NCI-H2196 (cell line): Measurements from ENCODE around the gene TTC21A.
A peak's percentile ranks its signal among the peaks of the same experiment; 100 is the strongest.

Experiments
- DNase-seq: peaks from one replicate; lab custom pipeline; 2025; ENCODE audit not compliant: unreplicated experiment; lab: John Stamatoyannopoulos, UW

Gene TTC21A

GRCh38 chr3:39136533-39137434, 29.3 kb downstream of the TTC21A start:
- no peak for DNase-seq

GRCh38 chr3:39137435-39137936, 30.0 kb downstream of the TTC21A start:
- no peak for DNase-seq

DNA sequence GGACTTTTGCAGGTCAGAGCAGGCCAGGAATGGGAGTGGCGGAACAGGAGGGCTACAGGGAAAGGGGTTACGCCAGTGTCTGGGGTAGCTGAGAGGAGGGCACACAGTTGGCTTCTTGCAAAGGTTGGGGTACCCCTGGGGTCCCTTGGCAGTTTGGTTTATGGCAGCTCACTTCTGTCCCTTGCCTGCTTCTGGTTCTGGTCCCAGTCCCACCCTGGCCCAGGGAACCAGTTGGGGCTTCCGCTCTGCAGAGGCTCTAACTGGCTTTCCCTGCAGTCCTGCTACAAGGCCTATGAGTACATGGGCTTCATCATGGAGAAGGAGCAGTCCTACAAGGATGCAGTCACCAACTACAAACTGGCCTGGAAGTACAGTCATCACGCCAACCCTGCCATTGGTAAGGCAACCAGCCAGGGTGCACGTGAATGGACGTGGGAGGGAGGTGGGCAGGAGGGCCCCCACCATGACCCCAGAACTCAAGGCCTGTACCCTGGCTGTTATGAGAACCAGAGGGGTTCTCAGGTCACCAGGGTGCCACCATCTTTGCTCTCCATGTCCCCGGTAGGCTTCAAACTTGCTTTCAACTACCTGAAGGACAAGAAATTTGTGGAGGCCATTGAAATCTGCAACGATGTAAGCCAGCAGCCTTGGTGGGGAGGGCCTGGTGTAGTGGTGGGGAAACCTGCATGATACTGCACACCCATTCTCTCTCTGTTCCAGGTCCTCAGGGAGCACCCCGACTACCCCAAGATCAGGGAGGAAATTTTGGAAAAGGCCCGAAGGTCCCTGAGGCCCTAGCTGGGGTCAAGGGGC, 30.7 kb downstream of the TTC21A start:
- DNase-seq = no peak

DNA sequence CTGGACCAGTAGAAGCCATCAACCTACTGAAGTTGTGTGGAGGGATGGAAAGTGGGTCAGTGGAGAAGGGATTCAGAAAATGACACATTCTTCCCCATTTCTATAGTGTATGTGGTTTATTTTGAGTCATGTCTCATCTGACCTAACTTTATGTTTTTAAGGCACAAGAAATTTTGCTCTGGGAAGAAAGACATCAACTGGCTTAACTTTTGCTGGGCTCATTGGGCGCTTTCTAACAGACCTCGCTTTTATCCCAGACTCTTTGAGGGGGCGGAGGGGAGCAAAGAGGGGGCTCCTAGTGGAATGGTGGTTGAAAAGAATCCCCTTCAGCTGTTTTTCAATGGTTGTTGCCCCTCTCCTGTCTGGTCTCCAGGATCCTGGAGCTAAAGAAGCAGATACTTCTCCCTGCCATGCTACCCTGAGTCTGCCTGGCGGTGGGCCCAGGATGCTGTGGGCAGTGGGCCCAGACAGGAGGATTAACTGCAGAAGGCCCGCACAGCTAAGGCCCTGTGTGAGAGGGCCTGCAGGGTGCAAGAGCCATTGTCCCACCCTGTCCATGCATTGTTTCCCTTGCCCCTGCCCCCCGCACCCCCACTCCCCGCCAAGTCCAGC, 31.4 kb downstream of the TTC21A start:
- no peak for DNase-seq

DNA sequence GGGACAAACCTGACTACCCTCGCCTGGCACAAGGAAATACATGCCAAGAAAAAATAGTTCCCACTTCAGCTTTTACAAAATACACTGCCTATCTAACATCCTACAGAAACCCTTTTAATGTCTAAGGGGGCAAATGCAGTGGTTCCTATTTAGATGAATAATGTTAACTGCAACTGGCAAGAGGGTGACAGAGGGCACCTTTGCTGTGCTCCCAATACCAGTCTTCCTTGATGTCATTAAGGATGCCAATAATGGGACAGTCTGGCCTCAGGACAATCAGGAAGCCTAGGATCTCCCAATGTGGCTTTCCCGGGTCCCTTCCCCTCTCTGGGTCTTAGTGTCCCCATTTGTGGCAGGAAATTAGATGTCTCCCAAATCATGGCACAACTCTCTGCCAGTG, 32.0 kb downstream of the TTC21A start:
- no peak for DNase-seq

DNA sequence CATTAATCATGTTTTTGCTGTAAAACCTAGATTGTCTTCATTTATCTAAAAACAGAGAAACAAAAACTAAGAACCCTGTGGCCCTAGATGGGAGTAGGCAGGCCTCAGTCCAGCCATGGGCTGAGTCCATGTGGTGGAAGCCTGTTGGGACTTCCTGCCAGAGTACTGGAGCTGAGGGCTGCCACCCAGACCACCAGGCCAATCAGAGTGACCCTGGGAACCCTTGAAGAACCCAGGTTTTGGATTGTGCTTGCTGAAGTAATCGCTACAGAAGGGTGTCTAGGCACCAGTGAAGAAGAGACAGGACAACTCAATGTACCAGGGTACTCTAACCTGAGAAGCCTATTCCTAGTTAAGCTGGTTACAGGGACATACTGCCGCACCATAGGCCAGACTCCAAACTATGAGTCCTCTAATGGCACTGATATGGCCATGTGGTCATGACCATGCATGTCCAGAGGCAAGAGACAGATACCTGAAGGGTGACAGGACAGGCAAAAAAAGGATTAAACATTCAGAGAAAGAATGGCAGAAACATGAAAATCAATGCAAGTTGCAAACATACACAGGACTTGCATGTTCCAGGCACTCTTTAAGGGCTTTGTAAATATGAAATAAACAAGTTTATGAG, 33.0 kb downstream of the TTC21A start:
- DNase-seq = no peak

DNA sequence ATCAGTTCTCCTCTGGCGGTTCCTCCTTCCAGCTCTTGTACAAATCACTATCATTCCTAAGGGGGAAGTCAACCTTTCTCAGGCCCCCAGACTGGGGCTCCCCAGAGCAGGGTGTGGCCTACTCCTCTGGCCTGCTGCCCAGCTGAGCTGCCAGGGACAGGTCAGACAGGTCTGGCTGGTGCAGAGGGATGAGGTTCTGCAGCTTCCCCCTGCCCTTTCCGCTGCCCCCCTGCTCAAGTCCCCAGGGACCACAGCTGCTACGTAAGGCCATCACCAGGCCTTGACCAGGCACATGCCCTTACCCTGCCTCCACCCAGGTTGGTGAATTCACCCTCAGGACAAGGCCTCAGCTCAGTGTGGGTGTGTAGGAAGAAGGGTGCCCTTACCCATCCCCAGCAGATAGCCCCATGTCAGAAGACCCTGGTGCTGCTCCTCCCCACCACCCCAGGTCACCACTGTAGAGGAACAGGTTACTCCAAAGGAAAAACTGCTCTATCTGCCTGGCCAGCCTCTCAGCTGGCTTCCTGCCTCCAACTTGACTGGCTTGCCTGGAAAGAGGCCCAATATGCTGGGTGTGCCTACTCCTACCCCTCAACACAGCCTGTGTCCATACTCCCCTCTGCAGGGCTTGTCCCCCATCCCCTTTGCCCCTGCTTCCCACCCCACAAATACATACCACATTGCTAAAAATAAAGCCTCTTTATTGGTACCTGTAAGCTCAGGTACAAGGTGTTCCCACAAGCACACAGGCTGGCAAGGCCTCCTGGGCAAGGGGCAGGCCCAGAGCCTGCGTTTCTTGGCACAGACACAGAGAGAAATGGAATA, 33.9 kb downstream of the TTC21A start:
- peak; percentile 48 for DNase-seq

- peak; percentile 51 for DNase-seq
Observed at GRCh38 chr3:39142067-39142466, 34.6 kb downstream of the TTC21A start.

GRCh38 chr3:39143051-39143885, 35.8 kb downstream of the TTC21A start:
- DNase-seq = no peak

GRCh38 chr3:39144095-39144747, 36.7 kb downstream of the TTC21A start:
- peak; percentile 14 for DNase-seq

DNA sequence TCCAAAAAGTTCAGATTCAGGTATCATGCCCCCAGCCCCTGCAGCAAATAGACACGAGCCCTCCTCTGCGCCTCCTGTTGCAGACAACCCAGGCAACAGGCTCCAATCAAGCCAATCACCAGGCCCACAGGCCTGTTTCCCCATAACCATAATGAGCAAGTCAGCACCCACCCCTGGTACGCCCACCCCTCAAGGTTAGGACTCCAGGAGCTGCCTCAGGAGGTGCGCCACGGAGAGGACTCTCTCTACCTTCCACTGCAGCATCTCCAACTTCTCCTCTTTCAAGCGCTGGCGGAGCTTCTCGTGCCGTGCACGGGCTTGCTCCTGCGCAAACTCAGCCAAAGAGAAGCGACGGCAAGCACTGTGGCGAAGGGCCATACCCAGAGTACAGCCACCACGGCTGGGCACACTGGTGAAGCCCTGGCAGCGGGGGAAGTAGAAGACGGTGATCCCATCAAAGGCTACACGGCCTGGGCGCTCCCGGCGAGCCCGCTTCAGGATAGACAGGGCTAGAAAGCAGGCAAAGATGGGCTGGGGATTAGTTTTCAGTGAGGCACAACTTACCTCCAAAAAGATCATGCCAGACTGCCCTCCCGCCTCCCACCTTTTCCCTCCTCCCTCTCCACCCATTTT, 37.4 kb downstream of the TTC21A start:
- no peak for DNase-seq

GRCh38 chr3:39146083-39146501, 38.6 kb downstream of the TTC21A start:
- no peak for DNase-seq

DNA sequence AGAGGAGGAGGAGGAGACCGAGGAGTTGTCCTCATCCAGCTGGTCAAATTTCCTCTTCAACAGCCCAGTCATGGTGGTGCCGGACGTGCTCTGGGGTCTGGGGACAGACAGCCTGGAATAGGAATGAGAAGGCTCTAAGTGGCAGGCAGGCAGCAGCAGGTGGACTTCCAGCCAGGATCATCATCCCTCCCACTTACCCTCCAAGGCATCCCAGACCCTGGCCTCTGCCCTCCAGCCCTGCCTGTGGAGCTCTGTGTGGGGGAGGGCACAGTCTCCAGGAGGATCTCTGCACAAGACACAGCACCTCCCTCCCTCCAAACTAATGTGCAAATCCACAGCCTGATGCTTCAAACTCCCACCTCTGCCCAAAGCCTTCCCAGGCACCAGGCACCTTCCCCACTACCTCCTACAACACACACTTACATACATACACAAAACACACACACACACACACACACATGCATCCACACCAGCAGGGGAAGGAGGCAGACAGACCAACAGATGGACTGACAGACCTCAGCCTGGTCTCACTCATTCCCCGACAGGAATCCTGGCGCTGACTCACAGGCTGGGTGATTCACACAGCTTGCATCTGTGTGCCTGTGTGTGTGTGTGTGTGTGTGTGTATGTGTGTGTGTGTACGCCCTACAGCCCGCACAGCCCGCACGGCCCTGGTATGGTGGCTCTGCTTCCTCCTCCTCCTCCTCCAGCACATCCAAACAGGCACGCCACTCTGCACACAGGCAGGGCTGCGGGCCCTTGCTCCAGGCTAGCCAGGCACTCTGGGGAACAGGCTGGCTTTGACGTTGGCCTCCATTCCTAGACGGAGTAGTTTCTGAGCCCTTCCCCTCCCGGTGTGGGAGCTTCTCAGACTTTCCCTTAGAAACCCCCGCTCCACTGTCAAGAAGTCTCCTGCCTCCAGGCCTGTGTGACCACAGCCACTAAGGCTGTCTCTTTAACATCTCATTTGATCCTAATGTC, 39.4 kb downstream of the TTC21A start:
- DNase-seq = no peak

DNA sequence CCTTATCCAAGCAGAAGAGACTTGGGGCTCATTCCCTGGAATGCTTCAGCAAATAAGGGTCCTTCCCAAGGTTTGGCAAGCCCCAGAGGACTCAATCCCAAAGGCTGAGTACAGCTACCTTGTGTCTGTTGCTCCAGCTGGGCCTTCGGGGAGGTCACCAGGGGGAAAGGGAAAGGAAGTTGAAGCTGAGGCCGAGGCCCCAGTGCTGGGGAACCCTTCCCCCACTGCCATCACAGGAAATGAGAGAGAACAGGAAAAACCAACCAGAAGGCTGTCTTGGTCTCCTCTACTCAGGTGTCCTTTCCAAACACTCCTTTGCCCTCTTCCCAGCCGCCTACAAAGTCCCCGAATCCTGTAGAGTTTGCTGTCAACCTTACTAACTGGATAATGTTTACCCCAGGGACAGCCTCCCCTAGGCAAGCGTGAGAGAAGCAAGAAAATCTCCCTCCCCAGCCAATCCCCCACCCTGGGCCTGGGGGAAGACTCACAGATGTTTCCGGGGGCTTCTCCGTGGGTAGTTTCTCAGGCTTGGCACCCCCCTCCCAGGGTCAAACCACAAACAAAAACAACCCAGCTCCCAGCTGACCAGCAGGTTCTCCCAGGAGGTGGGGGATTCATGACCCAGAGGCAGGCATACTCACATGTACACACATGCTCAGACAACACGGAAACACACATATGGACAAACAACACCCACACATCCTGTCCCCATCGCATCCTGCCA, 40.4 kb downstream of the TTC21A start:
- DNase-seq = no peak

DNA sequence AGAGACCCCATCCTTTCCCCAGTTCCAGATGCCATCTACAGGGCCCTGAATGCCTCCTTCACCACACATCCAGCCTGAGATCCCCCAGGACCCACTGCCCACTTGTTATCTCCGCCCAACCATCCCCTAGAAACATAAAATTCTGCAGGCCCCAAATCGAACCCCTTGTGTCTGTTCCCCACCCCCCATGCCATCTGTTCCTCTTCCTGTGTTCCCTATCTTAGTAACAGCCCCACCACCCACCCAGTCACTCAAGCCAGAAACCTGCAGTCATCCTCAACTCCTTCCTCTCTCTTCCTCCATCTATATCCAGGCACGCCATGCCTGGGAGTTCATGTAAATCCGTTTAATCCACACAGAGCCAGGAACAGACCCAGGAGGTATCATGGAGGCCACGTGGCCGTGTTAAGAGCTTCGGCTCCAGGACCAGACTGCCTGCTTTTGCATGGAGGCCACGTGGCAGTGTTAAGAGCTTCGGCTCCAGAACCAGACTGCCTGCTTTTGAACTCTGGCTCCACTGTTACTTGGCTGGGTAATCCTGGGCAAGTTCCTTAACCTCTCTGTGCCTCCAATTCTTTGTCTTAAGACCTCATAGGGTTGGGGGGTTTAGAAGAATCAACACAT, 41.1 kb downstream of the TTC21A start:
- no peak for DNase-seq

- DNase-seq = no peak
Observed at GRCh38 chr3:39149059-39149455, 41.6 kb downstream of the TTC21A start.
